ENCODE results near the gene PHC1.
A peak's percentile ranks its signal among the peaks of the same experiment; 100 is the strongest.
"Not testable (repeated sequence)": the region's sequence is repeated elsewhere in the genome, so short reads cannot be mapped to it uniquely, and the experiment has no call there.

Gene PHC1

GRCh38 chr12:8914033-8914715 lies at the start of gene PHC1:
PHC1 (plus strand) TSS chr12:8914509; CDS start chr12:8917678, 3,169 bp downstream.
- peak; percentile 66 to 70 (median 69) for DNase-seq (ENCODE audit: low read depth in 3 of 3)

- DNase-seq (ENCODE audit: low read depth in 3 of 3), result no peak
Observed at GRCh38 chr12:8866429-8866828, 47.9 kb upstream of the PHC1 start.

GRCh38 chr12:8867009-8867408 lies 47.3 kb upstream of the PHC1 start:
- DNase-seq (ENCODE audit: low read depth in 3 of 3), result no peak

GRCh38 chr12:8867786-8868185 lies 46.5 kb upstream of the PHC1 start:
- DNase-seq (ENCODE audit: low read depth in 3 of 3), result no peak

- DNase-seq (ENCODE audit: low read depth in 3 of 3), result no peak
Observed at GRCh38 chr12:8870586-8870985, 43.7 kb upstream of the PHC1 start.

GRCh38 chr12:8871068-8871467 lies 43.2 kb upstream of the PHC1 start:
- no peak for DNase-seq (ENCODE audit: low read depth in 3 of 3)

GRCh38 chr12:8876887-8877286 lies 37.4 kb upstream of the PHC1 start:
- no peak for DNase-seq (ENCODE audit: low read depth in 3 of 3)

- DNase-seq (ENCODE audit: low read depth in 3 of 3), result no peak
Observed at GRCh38 chr12:8886502-8887284, 27.6 kb upstream of the PHC1 start.

GRCh38 chr12:8887285-8887715 lies 27.0 kb upstream of the PHC1 start:
- DNase-seq (ENCODE audit: low read depth in 3 of 3), result no peak

- DNase-seq (ENCODE audit: low read depth in 3 of 3), result peak in 2 of 3 experiments; percentile 18 to 46
Observed at GRCh38 chr12:8890313-8891085, 23.8 kb upstream of the PHC1 start.

- DNase-seq (ENCODE audit: low read depth in 3 of 3), result no peak
Observed at GRCh38 chr12:8891976-8892375, 22.3 kb upstream of the PHC1 start.

- no peak for DNase-seq (ENCODE audit: low read depth in 3 of 3)
Observed at GRCh38 chr12:8894378-8894777, 19.9 kb upstream of the PHC1 start.

- DNase-seq (ENCODE audit: low read depth in 3 of 3), result no peak
Observed at GRCh38 chr12:8894986-8895385, 19.3 kb upstream of the PHC1 start.

GRCh38 chr12:8897081-8897480 lies 17.2 kb upstream of the PHC1 start:
- no peak for DNase-seq (ENCODE audit: low read depth in 3 of 3)

- no peak for DNase-seq (ENCODE audit: low read depth in 3 of 3)
Observed at GRCh38 chr12:8899830-8900229, 14.5 kb upstream of the PHC1 start.

- not testable (repeated sequence) for DNase-seq (ENCODE audit: low read depth in 3 of 3)
Observed at GRCh38 chr12:8902703-8903102, 11.6 kb upstream of the PHC1 start.

GRCh38 chr12:8903646-8904045 lies 10.7 kb upstream of the PHC1 start:
- DNase-seq (ENCODE audit: low read depth in 3 of 3), result no peak

- DNase-seq (ENCODE audit: low read depth in 3 of 3), result no peak
Observed at GRCh38 chr12:8904665-8905064, 9.6 kb upstream of the PHC1 start.

- no peak for DNase-seq (ENCODE audit: low read depth in 3 of 3)
Observed at GRCh38 chr12:8905546-8905945, 8.8 kb upstream of the PHC1 start.

GRCh38 chr12:8906266-8907180 lies 7.8 kb upstream of the PHC1 start:
- DNase-seq (ENCODE audit: low read depth in 3 of 3), result no peak

- no peak for DNase-seq (ENCODE audit: low read depth in 3 of 3)
Observed at GRCh38 chr12:8907513-8907912, 6.8 kb upstream of the PHC1 start.

Data from stimulated activated CD4-positive, alpha-beta T cell treated with anti-CD3 and anti-CD28 coated beads, TNF-alpha, amount 100 ng/mL, for 4 hours (primary cell).